GM19328 (cell line): ENCODE results near the gene ZNF407.

Source experiments
- ATAC-seq: cut with Tn5 transposase; IDR thresholded peaks from one replicate; pipeline ENCODE4 v1.9.1; 2021; ENCODE audit warnings: mild to moderate bottlenecking, moderate library complexity; ENCODE audit not compliant: unreplicated experiment

The ZNF407 gene

GRCh38 chr18:75035928-75036327, 438.3 kb downstream of the ZNF407 start:
- ATAC-seq, result no peak

- no peak for ATAC-seq
Observed at GRCh38 chr18:75036917-75037688, 439.4 kb downstream of the ZNF407 start.

DNA sequence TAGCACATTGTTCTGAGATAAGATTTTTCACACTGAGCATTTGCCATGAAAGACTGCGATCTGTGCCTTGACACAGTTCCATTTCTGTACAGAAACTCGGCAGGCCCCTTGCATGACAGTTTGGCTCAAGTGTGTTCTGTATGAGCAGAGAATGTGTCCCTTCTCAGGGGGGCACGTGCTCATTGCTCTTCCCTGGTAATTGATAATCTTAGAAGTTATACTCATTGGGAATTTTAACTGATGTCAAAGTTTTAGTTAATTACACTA, 440.0 kb downstream of the ZNF407 start:
- no peak for ATAC-seq

- no peak for ATAC-seq
Observed at GRCh38 chr18:75041586-75041985, 443.9 kb downstream of the ZNF407 start.

GRCh38 chr18:75043478-75043877, 445.8 kb downstream of the ZNF407 start:
- no peak for ATAC-seq

GRCh38 chr18:75044296-75044695, 446.6 kb downstream of the ZNF407 start:
- ATAC-seq, result no peak

DNA sequence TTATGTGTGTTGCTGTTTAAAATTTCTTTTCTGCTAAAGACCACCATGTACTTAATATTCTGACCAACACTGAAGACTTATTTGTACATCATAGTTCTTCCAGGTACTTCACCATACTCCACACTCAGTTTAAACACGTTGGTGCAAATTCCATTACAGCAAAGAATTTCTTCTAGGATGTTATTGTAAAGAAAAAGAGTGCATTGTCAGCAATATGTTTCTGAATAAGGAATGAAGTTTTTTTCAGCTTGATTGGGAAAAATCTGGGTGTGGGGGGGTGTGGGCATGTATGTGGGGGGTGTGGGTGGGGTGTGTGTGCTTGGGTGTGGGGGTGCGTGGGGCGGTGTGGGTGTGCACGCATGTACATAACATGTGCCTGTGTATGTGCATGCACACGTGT, 447.1 kb downstream of the ZNF407 start:
- ATAC-seq, result no peak

GRCh38 chr18:75045272-75045671, 447.6 kb downstream of the ZNF407 start:
- ATAC-seq, result no peak

DNA sequence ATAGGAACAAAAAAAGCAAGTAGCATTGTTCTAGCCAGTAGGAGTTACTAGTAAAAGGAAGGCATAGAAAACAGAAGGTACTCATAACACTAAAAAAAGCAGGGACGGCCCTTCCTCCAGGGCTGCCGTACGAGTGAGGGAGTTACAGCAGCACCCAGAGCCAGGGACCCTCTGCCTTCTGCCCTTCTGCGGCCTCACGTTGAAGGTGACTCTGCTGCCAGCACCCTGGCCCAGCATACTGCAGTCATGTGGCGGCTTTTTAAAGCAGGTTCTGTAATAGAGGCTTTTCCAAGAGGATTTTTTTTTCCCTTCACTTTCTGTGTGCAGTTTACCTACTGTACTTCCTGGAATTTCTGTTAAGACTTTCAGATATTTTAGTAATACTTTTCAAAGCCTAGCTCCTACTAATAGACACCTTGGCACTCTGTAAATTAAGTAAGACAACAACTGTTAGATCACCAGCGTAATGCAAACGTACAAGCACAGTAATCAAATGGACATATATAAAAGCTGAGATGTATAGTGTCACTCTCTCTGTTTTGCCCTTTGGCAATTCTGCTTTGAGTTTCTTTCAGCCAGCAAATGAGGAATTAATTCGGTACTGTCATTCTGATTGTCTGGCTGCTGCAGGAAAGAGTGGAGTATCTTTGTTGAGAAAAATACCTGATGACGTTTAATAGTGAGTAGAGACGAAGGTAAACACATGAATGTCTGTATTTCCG, 449.7 kb downstream of the ZNF407 start:
- no peak for ATAC-seq

DNA sequence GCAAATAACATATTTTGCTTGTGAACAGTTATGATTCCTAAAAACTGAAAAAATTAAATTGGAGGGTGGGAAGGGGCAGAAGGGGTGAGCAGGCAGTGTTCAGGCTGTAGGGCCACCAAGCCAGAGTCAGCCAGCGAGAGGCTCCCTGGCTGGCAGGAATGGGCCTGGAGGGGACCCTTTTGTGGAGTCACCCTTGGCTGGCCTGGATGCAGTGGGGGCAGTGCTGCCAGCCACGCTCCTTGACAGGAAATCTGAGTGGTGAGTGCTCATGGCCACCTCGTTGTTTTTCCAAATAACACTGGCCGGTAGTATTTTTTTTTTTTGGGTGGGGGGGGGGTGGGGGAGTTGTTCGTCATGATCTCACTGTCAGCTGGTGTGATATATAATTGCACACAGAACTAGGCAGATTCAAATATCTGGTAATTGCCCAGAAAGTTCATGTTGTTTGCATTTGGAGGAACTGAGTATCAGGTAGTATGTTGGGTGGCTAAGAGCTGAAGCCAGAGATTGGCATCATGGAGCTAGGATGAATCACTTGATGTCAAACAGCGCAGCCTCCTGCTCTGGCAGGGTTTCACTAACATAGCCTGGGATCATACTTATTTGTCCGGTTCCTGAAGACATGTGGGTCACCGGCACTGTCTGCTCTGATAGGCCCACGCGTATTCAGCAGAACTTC, 451.2 kb downstream of the ZNF407 start:
- no peak for ATAC-seq

DNA sequence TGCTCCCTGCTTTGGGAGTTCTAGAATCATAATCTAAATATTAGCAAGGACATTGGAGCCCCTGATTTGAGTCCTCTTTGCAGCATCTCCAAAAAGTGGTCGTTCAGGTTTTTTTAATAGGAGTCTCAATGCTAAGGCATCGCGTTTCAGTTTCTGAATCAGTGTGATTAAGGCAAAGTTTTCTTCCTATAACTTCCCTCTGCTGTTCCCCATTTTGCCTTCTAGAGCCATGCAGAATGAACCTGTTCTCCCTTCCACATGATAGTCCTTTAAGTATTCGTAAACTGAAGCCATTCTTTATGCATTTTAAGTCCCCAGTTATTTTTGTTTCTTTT, 451.8 kb downstream of the ZNF407 start:
- ATAC-seq, result no peak

DNA sequence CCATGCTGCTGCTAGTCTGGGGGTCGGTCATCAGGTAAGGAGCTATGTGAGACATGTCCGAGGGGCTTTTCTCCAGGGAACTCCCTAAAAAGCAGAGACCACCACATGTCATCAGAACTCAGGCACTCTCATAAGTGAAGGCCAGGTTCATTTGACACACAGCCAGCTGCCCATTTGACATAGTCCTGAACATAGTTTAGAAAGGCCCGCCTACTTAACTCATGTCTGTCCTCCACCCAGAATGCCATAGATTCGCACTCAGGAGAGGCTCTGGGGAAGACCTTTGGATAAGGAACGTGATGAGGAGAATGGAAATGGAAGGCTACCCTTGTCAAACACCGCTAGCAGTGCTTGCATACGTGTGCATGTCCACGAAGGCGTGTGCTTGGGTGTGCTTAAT, 454.1 kb downstream of the ZNF407 start:
- ATAC-seq, result no peak

- ATAC-seq, result no peak
Observed at GRCh38 chr18:75052475-75052874, 454.8 kb downstream of the ZNF407 start.

GRCh38 chr18:75053028-75053629, 455.5 kb downstream of the ZNF407 start:
- ATAC-seq, result no peak

DNA sequence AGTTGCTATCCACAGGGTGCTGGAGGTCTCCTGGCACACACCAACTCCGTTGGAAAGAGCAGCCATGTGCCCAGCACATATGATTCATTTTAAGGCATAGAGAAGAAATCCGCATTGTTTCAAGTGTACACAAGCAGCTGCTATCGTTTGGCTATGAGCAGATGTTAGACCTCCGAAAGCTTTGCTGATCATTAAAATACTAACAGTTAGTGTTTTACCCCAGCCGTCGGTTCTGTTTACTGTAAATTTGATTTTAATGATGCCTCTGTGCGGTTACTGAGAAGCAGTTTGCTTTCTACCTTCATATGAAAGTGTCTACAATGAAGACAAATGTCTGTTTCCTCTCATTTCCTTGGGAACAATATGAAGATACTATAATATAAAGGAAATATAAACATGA, 456.4 kb downstream of the ZNF407 start:
- no peak for ATAC-seq

DNA sequence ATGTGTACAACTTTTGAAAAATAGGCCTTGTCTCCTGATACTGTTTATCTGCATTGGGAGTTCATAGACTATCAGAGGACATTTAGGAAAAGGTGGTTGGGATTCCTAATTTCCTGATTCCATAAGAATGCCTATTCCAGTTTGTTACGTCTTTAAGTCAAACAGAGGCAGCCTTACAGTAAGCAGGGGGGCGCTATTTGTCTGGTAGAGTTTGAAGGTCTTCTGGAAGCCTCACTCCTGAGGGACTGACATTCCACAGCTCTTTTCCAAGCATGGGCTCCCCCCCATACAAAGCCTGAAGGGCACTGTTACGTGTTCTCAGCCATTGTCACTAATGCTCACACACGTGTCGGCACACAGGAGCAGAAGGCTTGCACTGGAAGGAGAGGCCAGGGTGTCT, 456.9 kb downstream of the ZNF407 start:
- ATAC-seq, result no peak

GRCh38 chr18:75057169-75057960, 459.7 kb downstream of the ZNF407 start:
- no peak for ATAC-seq

GRCh38 chr18:75060185-75060584, 462.5 kb downstream of the ZNF407 start:
- no peak for ATAC-seq

GRCh38 chr18:75062297-75062886, 464.7 kb downstream of the ZNF407 start:
- no peak for ATAC-seq

GRCh38 chr18:75063196-75063595, 465.5 kb downstream of the ZNF407 start:
- no peak for ATAC-seq
